DND-41 (cell line): Measurements from ENCODE around the gene JARID2.

Experiments
- EZH2 ChIP-seq: IDR thresholded peaks from 3 replicates; pipeline ENCODE4 v1.6.1; 2012; ENCODE audit warnings: borderline replicate concordance, low read depth, mild to moderate bottlenecking, moderate library complexity, low read length, inconsistent platforms; ENCODE audit not compliant: severe bottlenecking
- TF ChIP-seq, protein P1 (sequence below): IDR thresholded peaks from 2 replicates; pipeline ENCODE4 v1.5.1; 2012; ENCODE audit warnings: borderline replicate concordance, low read length, moderate library complexity, mild to moderate bottlenecking; ENCODE audit not compliant: poor library complexity, severe bottlenecking; ENCODE audit errors: extremely low read depth

DNA sequence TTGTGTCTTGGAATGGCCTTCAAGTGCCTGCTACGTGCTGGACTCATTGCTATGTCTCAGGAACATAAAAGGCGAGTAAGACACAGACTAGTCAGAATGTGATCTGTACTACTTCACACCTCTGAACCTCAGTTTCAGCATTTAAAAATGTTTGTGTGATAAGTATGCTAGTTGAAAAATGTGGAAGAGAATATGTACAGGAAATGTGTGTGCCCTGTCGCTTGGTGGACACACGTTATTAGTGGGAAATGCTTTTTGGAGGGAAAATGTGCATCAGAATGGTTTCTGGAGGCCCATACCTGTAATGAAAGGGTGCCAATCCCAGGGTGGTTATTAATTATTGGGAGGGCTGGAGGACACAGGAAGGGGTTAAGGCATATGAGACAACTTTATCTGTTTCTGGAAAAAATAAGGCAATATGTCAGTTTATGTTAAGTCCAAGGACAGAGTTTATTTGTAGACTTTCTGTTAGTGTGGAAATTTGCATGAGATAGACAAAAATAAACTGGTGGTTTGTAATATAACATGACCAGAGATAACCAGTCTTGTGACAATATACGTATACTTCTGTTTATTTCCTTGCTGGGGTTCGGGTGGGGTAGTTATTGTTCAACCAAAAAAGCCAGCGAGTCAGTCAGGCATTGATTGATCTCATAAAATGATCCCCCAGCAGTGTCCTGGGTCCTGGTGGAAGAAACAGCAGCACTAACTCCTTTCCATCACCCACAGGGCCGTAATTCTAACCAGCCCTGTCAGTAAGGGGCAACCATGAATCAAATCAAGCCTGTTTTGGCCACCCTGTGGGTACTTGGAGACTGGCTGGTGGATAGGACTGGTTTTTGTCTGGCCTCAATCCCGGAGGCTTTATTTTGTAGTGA lies 117.9 kb downstream of the JARID2 start:
- TF ChIP-seq, protein P1, sequence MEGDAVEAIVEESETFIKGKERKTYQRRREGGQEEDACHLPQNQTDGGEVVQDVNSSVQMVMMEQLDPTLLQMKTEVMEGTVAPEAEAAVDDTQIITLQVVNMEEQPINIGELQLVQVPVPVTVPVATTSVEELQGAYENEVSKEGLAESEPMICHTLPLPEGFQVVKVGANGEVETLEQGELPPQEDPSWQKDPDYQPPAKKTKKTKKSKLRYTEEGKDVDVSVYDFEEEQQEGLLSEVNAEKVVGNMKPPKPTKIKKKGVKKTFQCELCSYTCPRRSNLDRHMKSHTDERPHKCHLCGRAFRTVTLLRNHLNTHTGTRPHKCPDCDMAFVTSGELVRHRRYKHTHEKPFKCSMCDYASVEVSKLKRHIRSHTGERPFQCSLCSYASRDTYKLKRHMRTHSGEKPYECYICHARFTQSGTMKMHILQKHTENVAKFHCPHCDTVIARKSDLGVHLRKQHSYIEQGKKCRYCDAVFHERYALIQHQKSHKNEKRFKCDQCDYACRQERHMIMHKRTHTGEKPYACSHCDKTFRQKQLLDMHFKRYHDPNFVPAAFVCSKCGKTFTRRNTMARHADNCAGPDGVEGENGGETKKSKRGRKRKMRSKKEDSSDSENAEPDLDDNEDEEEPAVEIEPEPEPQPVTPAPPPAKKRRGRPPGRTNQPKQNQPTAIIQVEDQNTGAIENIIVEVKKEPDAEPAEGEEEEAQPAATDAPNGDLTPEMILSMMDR: no peak
- no peak for TF ChIP-seq EZH2
